Stomach (tissue), 4 donors: ENCODE measurements around the gene PTGER3.

Source experiments
- EP300 ChIP-seq: sonication (generic); formaldehyde crosslinking; IDR thresholded peaks from one replicate; pipeline ENCODE4 v1.6.1; 2017; ENCODE audit warnings: antibody characterized with exemption
- POLR2A ChIP-seq, 4 donors: fragments of 450-650 bp; IDR thresholded peaks; one replicate each; pipeline ENCODE4 v1.6.1; 2016; ENCODE audit warnings: antibody characterized with exemption in 4 of 4, control low read depth in 2 of 4, mild to moderate bottlenecking in 1 of 4, moderate library complexity in 1 of 4
- TF ChIP-seq, protein P1 (sequence below), 7 experiments: fragments of 450-650 bp in 4 of 7; fragments of 200-600 bp in 3 of 7; sonication (generic) in 3 of 7; IDR thresholded peaks; one replicate each; pipeline ENCODE4 v1.5.1; 2016 to 2019; ENCODE audit warnings: antibody characterized with exemption in 7 of 7, control low read depth in 2 of 7, mild to moderate bottlenecking in 1 of 7

DNA sequence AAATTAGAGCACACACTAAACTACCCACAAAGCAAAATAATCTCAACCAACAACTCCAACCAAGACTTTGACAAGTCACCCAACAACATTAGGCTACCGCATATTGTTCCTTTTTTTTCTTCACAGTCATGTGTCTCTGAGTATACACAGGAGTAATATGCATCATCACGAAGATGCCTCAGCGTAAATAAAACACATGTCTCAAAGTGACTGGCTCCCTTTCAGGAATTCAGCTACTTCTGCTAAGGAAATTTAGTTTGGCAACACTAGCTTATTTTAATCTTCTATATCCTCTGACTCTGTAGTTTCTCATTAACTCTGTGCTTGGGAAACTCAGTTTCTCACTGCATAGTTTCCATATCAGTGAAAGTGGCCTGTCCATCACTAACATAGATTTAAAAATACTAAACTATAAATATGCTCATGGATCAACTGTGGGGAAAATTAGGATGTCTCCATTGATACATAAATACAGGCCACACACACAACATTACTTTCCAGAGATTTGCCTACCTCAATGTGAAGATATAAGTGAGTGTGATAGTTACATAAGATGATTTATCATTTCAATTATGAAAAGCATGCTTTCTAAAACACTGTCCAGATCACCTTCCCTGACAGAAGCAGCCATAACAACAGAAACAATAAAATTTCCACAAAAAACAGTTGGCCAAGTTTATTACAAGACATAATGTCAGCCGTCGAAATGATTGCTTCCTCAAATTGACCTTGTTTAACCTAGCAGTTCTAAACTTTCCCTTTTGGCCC, 113.2 kb downstream of the PTGER3 start:
- no peak for TF ChIP-seq EP300
- TF ChIP-seq, protein P1, sequence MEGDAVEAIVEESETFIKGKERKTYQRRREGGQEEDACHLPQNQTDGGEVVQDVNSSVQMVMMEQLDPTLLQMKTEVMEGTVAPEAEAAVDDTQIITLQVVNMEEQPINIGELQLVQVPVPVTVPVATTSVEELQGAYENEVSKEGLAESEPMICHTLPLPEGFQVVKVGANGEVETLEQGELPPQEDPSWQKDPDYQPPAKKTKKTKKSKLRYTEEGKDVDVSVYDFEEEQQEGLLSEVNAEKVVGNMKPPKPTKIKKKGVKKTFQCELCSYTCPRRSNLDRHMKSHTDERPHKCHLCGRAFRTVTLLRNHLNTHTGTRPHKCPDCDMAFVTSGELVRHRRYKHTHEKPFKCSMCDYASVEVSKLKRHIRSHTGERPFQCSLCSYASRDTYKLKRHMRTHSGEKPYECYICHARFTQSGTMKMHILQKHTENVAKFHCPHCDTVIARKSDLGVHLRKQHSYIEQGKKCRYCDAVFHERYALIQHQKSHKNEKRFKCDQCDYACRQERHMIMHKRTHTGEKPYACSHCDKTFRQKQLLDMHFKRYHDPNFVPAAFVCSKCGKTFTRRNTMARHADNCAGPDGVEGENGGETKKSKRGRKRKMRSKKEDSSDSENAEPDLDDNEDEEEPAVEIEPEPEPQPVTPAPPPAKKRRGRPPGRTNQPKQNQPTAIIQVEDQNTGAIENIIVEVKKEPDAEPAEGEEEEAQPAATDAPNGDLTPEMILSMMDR (IDR thresholded peaks at IDR 0.05): no peak
- TF ChIP-seq POLR2A (IDR thresholded peaks at IDR 0.05): no peak
